Suppressor macrophage (primary cell): Measurements from ENCODE around the gene VTN.

Experiments used
- DNase-seq, 4 experiments: peaks; one replicate each; pipeline ENCODE4 v3.0.0-alpha.2; 2020 to 2022
- total RNA-seq, 17 experiments: gene quantifications; one replicate each; lab custom pipeline; 2026; ENCODE audit warnings: mixed read lengths in 6 of 17, inconsistent platforms in 3 of 17; lab: John Stamatoyannopoulos, UW

Gene VTN
- total RNA-seq: 0 to 1.2 (median 0.09) reads per million in 17 experiments

GRCh38 chr17:28370035-28370743 lies at the start of gene VTN:
VTN (minus strand) TSS chr17:28370307; CDS start chr17:28370203, 104 bp downstream.
- peak; percentile 43 to 69 (median 62) for DNase-seq

GRCh38 chr17:28416703-28417311 lies 46.7 kb upstream of the VTN start:
- DNase-seq: peak; percentile 75 to 90 (median 81)

DNA sequence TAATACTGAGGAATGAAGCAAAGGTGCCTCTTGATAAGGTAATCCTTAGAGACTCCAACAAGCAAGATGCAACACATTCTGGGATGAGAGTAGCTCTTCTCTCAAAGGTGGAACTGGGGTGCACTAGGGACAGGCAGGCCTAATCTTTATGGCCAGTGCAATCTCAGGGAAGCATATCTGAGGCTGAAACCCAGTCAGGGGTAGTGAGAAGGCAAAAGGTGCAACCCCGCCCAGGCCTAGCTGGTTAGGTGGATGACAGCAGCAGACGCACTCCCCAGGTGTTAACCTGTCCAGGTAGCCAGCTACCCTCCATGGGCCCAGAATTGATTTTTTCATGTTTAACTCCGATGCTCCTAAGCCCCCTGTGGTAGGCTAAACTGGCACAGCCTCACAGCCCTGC lies 45.8 kb upstream of the VTN start:
- DNase-seq: no peak

GRCh38 chr17:28413804-28414203 lies 43.7 kb upstream of the VTN start:
- DNase-seq: no peak

DNA sequence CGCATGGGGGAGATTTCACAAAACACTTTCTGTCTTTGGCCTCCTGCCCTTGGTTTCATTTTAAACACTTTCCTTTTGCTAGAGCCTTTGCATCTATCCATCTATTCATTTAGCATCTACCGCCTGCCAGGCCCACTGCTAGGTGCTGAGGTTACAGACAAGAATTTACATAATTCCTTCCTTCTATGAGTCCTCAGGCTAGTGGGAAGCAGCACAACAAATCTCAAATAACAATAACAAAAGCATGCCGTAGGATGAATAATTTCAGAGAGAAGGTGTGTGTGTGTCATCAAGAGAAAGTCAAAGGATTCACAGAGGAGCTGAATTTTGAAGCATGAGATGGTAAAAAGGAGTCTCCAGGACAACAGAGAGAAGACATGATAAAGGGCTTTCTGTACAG lies 42.0 kb upstream of the VTN start:
- no peak for DNase-seq

GRCh38 chr17:28407974-28408306 lies 37.8 kb upstream of the VTN start:
- no peak for DNase-seq

DNA sequence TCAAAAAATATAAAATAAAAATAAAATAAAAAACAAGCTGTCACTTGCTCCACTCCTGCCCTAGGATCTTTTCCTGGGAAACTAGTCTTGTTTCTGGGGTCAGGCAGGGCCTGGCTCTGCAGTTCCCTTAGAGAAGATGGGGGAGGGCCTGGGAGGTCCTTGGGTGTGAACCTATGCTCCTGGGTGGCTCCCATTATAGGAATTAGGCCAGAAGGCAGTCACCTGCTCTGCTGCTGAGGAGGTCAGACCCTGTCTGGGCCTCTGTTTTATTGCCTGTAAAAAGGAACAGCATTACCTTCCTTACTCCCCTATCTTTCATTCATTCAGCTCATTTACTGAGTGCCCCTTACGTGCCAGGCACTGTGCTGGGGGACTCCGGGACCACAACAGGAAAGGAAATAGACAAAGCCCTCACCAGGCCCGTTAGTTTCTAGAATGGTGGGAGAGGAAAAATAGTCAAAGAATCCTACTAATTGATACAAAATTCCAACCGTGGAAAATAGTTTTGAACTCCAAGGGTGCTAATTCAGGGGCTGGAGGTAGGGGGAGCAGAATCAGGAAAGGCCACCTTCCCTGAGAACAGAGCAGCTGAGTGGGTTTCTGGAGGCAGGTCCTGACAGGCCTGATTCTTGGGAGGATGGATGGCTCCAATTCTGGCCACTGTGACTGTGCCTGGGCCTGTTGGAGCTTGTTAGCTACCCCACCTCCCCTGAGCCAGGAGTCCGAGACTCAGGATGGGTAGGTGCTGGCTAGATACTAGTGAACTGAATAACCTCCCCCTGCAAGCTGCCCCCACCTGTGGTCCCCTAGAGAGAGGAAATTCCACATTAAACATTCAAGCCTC lies 37.2 kb upstream of the VTN start:
- DNase-seq: no peak

DNA sequence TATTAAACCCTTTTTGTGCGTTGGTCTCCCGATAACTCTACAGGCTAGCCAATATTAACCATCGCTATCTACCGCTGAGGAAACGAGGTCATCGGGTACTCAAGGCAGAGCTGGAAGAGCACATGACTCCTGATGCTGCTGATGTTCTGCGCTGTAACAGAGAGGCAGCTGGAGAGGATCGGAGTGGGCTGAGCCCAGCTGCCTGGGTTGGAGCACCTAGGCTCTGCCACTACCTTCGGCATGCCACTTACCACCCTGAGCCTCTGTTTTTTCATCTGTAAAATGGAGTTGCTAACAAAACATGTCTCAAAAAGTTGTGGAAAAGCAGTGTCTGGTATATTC lies 36.3 kb upstream of the VTN start:
- peak in 2 of 4 experiments; percentile 25 to 28 for DNase-seq

GRCh38 chr17:28405632-28406472 lies 35.7 kb upstream of the VTN start, which contains the start of gene SLC46A1:
SLC46A1 (minus strand) TSS chr17:28406212; CDS start chr17:28406114, 98 bp downstream.
- DNase-seq: peak in 3 of 4 experiments; percentile 37 to 75 (median 68)

DNA sequence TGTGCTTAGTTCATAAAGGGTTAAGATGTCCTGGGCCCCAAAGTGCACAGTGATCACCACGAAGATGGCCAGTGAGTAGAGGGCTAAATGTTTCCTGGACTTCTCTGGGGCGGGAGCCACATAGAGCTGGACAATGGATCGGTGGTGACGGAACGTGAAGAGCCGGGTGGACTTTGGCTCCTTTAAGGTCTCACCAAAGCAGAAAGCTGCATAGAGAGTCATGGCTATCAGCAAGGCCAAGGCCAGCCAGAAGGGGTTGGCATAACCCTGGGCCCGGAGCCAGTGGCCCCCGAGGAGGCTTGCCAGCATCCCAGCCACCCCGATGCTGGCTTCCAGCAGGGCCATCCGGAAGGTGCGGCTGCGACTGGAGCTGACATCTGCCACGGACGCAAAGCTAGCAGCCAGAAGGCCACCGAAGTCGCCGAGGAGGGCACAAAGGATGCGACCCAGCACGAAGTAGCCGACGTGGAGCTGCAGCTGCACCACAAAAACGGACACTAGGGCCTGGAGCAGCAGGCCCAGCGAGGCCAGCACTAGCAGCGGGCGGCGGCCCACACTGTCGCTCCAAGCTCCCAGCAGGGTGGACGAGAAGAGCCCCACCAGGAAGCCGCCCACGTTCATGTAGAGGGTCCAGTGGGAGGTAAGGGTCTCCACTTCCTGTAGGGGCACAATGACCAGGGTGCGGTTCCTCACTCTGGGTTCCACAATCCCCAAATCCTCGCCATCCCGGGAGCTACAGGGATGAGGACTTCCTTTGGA lies 34.9 kb upstream of the VTN start:
- DNase-seq: no peak

GRCh38 chr17:28404461-28404811 lies 34.3 kb upstream of the VTN start:
- DNase-seq: no peak

DNA sequence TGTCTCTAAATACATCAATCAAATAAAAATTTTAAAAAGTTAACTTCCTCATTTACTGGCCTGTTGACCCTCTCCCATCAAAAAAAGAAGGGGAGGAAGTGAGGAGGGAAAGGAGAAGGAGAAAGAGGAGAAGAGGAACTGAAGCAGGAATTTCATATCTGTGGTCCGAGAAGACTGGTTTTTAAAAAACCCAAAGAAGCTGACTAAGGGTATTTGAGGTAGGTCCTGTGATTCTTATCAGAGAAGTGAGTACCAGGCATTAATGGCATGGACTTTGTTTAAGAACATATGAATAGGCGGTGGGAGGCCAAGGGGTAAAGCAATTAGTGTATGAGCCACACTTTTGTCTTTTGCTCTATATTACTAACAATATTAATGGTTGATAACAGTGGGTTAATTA lies 33.9 kb upstream of the VTN start:
- peak; percentile 18 to 76 (median 53) for DNase-seq

GRCh38 chr17:28402844-28403243 lies 32.7 kb upstream of the VTN start:
- DNase-seq: no peak

GRCh38 chr17:28402224-28402630 lies 32.1 kb upstream of the VTN start:
- DNase-seq: no peak

GRCh38 chr17:28399808-28400207 lies 29.7 kb upstream of the VTN start:
- DNase-seq: no peak

GRCh38 chr17:28398280-28398981 lies 28.3 kb upstream of the VTN start:
- DNase-seq: peak; percentile 31 to 56 (median 44)

- no peak for DNase-seq
Observed at GRCh38 chr17:28397687-28398279, 27.7 kb upstream of the VTN start.

DNA sequence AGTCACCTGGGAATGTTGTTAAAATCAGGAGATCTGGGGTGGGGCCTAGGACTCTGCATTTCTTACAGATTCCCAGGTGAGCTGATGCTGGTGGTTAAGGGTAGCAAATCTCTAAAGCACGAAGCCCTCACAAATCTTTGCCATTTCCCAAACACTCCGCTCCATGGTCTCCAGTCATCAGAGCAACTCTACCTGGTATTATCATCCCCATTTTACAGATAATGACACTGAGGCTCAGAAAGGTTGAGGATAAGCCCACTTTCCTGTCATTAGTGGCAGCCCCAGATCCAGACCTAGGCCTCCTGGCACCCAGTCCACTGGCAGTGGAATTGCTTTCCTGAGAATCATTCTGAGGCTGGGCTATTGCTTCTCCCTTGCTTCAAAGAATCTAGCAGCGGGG lies 27.2 kb upstream of the VTN start:
- no peak for DNase-seq

DNA sequence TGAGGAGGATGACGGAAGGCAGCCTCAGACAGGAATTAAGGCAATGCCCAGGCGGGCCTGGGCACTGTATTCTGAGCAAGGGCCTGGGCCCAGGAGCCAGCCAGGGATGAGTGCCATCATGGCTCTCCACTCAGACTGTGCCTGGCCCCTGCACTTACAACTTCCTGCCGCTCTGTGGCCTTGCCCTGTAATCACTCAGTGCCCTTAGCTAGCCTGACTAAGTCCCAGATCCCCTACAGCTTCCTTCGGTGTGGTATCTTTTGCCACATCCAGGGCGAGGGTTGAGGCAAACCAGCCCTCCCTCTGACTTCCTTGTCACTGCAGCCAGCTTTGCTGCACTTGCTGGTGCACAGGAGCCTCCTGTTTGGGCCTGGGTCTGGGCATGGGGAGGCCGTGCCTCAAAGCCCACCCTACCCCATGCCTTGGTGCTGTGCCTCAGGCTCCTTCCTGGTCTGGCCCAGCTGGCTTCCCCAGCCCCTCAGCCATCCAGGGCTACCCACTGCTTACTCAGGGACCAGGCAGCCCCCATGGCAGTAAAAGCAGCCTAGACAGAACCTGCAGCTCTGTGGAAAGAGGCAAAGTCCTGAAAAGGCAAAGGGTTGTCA lies 26.6 kb upstream of the VTN start:
- peak; percentile 16 to 45 (median 30) for DNase-seq

DNA sequence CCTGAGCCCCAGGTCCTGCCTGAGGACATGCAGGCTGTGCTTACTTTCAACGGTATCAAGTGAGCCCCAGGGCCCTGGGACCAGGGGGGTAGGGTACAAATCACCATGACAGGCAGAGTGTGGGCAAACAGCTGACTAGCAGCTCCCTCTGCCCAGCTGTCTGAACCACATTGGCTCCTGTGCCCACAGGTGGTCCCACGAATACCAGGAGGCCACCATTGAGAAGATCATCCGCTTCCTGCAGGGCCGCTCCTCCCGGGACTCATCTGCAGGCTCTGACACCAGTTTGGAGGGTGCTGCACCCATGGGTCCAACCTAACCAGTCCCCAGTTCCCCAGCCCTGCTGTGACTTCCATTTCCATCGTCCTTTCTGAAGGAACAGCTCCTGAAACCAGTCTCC lies 25.9 kb upstream of the VTN start:
- no peak for DNase-seq
